GM21447 (cell line): Measurements from ENCODE around the gene CDHR3.

Experiments used
- ATAC-seq: cut with Tn5 transposase; IDR thresholded peaks from one replicate; pipeline ENCODE4 v1.9.1; 2021; ENCODE audit not compliant: unreplicated experiment

Gene CDHR3

DNA sequence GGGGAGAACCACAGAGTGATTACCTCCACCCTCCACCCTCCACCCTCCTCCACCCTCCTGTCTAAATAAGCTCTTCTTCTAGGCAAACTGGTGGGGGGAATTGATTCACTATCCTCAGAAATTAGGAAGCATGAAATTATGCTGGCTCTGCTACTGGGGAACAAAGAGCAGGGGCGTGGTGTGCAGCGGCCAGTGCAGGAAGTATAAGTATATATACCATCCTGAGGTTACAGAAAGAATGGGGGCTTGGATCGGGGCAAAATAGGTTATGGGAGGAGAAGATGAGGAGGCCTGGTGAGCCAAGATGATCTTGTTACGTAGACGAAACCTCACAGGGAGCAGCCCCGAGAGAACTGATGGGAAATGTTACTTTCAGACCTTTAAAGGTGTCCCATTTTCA, 100.0 kb downstream of the CDHR3 start:
- no peak for ATAC-seq

DNA sequence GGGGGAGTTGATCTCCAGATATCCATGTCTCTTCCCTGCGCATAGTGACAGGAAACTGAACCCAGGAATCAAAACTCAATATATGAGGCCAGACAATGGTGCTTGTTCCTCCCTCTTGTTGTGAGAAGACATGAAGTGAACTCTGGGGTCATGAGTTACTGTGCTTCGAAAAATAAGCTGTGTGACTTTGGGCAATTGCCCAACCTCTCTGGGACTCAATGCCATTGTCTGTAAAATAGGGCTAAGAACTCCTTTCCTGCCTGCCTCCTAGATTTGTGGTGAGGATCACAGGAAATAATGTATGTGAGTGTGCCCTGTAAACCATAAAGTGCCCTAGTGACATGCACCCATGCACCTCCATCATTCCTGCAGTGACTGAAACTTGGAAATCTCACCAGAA, 100.6 kb downstream of the CDHR3 start:
- no peak for ATAC-seq

DNA sequence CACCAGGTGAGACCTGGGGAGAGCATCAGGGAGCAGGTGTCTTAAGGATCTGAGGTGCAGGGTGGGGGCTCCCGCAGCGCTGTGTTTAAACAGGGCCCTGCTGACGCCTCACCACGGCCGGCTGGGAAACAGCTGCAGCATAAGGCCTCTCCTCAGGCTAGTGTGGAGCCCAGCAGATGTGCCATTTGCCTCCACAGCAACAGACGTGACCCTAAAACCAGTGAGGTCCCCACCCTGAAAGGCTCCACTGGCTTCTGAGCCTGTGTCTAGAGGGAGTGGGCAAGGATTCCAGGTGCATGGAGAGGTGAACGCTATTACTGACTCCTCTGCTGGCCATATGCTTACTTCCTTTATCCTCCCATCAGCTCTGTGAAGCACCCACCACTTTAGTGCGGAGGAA, 101.3 kb downstream of the CDHR3 start:
- ATAC-seq = no peak

DNA sequence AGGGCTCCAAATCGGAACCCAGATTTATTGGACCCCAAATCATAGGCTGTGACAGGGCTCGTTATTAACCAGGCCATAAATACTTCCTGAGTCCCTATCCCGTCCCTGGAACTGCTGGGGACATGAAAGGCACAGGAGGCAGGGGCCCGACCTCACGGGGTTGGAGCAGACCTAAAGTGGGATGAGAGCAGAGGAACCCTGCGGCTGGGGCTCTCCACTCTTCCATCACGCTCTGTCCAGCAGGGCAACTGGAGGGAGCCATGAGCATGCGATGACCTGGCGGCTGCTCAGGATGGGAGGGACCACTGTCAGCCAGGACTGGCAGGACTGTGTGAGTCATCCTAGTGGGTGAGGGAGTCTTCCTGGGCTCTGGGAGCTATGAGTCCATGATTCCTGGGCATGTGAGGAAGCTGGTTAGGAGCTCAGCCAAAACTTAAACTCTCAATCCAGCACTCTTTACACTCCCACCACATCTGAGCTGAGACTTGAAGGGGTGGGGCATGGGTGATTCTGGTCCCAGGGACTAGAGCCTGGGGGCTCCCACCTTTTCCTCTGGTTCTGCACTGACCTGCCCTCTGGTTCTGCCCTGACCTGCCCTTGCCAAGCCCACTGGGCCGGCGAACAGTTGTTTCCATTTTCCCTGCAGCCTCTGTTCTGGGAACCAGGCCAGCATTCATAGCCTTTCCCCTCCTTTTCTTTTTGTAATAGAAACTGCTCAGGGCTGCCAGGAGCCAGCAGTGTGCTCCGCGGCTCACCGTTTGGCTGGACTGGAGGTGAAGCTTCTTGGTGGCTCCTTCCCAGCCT, 101.9 kb downstream of the CDHR3 start:
- ATAC-seq = no peak

DNA sequence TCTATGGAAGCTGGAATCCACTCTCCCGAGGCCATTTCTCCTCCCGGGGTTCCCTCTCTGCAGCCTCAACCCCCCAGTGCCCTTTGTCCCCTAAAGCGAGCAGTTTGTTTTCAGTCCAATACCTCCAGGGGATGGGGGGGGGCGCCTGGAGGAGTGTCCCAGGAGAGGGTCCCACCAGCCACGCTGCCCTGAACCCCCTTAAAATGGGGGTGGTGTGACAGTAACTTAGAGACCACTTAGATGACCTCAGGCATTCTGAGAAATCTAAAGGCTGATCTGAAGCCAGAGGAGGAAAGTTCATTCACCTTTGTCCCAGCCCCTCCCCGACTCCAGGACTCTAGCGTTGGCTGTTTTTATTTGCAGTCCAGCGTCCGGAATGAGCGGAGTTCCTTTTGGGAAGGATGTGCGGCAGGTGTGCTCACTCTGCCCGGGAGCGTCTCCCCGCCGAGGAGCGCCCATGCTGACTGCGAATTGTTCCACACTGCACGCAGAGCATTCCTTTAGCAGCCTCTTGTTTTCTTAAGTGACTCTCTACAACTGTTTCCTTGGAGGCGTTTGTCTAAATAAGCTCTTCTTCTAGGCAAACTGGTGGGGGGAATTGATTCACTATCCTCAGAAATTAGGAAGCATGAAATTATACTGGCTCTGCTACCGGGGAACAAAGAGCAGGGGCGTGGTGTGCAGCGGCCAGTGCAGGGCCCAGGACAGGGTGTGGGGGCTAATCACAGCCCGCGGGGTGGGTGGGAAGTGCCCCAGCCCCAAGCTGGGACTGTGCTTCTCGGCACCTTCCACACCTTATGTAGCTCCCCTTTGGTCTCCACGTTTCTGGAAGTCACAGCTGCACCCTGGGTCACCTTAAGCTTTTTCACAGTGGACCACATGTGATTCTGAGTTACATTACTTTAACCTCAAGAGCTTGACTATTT, 102.8 kb downstream of the CDHR3 start:
- no peak for ATAC-seq

DNA sequence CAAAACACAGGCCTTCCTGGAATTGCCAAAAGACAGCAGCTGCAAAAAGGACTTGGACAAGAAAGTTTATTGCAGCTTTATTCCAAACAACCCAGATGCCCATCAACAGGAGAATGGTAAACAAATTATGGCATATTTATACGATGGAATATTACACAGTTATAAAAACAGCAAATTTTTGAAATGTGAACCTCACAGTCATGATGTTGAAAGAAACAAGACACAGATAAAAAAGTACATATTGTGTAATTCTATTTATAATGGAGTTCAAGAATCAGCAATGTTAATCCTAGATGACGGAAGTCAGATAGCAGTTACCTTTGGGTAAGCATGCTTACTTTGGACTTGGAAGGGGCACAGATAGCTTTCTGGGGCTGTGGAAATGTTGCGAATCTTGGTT, 104.6 kb downstream of the CDHR3 start:
- ATAC-seq = no peak

DNA sequence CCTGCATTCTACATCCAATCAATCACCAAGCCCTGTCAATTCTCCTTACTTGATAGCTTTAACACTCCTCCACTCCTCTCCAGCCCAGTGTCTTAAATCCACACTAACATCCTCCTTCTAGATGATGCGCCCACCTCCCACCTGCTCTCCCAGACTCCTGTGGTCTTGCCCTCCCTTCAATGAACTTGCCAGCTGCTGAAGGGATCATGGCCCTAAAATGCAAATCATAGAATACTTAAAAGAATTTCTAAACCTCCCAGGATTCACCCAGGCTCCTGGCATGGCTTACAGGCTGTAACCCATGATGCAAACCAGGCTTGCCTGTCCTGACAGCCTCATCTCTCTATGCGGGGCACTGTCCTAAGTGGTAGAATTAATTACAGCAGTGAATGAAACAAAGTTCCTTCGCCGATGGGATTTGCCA, 105.5 kb downstream of the CDHR3 start:
- no peak for ATAC-seq

DNA sequence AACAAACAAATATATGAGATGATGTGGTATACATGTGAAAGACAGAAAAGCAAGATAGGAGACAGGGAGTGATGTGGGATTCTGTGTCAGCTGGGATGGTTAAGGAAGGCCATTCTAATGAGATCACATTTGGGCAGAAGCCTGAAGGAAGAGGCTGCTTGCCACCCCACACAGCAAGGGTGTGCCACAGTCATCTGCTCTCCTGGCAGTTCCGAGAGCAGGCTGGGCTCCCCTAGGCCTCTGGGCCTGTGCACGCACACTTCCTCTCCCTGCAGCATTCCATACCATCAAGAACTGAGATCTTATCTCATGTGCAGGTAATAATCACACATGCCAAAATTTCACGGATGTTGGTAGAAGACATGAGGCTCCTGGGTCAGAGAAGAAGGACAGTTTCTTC, 105.9 kb downstream of the CDHR3 start:
- ATAC-seq = no peak

DNA sequence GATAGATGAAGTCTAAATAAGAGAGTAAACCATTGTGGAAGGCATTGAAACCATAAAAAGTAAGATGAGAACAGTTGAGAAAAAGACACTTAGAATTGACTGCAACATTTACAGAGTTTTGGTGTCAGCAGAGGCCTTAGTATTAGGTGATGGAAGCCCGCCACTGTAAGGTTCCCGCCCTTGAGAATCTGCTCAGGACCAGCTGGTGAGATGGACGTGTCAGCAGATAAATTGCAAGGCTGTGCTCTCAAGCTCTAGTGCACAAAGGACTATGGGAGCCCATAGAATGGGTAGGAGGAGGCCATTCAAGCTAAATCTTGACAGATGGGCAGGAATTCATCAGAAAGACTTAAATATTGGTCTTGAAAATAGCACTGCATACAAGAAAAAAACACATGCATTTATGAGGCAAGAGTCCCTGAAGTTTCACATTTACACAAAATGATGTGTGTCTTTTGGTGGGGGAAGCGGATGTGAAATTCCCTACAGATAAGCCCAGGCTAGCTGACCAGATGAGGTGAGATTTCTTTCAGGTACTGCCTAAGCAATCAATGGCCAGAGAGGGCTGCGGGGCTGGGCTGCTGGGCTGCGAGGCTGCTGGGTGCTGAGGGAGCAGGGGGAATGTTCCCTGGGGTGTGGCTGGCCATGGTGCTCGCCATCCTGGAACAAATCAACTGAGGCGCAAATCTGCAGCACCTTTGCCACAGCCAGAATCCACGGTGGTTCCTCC, 106.6 kb downstream of the CDHR3 start:
- no peak for ATAC-seq

DNA sequence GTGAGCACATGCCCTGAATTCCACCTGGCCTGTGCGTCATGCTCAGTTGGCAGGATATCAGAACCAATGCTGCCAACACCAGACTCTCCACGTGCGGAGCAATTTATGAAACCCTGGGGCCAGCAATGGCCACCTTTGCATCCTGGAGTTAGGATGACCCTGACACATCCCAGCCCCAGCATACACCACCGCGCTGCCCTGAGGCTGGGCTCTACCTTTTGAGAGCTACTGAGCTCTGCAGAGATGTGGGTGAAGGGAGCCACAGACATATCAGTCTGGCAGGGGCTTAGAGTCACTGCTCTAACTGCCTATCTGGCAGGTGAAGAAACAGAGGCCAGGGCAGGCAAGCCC, 107.1 kb downstream of the CDHR3 start:
- ATAC-seq = no peak

DNA sequence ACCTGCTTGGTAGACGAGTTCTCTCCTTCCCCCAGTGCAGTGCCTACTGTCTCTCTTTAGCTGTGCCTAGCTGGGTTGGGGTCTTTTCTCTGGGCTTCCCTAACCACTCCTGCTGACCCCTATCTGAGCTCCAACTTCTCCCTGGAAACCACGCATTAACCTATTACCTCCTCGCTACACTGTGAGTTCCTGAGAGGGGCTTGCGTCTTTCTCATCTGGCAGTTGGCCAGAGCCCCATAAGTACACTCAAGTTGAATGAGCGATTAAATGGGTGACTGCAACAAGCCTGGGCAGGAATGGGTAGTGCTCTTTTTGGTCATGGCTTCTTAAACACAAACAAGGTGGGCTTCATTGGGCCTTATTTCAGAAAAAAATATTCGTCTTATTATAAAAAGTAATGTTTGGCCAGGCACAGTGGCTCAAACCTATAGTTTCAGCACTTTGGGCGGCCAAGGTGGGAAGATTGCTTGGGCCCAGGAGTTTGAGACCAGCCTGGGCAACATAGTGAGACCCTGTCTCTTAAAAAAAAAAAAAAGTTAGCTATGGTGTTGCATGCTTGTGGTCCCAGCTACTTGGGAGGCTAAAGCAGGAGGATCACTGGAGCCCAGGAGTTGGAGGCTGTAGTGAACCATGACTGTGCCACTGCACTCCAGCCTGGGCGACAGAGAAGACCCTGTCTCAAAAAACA, 107.6 kb downstream of the CDHR3 start:
- no peak for ATAC-seq

DNA sequence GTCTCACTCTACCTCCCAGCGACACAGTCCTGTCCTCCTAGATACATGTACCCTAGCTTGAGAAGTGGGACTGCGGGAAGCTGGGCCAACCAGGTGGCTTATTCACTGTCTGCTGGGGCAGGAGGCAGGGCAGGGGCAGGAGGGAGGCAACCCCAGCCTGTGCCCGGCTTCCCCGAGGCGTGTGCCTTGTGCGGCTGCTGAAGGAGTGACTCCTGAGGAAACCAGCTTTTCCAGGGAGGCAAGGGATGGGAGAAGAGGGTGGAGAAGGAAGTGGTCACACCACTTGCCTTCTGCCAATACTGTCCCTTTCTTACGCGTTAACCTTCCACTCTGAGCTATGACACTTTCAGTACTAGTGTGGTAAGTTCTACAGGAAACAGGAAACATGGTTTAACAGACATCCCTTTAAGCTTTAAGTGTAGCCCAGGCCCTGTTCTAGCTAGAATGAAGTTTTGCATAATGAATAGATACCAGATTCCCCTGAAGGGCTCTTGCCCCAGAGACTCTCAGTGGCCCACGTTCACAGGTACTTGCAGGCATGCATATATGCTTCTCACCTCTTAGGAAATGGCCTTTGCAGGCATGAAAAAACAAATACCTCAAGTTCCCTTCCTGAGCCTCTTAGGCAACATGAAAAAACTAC, 108.4 kb downstream of the CDHR3 start:
- ATAC-seq = peak; percentile 92

DNA sequence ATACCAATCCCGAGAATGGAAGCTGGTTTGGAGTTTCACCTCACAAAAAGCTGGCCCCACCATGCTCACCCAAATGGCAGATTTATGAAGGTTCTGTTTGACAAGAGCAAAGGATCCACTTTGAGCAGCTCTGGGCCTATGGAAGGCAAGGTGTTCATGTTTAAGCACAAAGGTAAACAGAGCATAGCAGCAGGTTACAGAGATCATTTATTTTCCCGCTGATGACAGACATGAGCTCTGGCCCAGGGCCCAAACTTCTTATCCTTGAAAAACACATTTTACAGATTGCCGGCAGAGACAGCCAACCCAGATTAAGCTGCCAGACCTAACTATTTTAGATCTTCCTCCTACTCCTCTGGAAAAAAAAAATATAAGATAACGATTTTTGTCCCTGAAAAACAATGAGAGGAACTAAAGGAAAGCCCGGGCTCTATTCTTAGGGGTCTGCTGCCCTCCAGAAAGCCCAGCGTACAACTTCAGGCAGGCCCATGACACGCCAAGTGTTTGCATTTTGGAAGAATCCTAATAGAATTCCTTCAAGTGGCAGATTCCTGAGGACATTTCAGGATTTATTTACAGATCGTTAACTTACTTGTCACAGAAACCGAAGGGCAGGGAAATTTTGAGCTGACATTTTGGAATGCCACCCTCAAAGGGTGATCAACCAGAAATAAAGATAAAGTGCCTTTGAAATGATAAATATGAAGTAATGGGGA, 109.1 kb downstream of the CDHR3 start:
- ATAC-seq = peak; percentile 2

DNA sequence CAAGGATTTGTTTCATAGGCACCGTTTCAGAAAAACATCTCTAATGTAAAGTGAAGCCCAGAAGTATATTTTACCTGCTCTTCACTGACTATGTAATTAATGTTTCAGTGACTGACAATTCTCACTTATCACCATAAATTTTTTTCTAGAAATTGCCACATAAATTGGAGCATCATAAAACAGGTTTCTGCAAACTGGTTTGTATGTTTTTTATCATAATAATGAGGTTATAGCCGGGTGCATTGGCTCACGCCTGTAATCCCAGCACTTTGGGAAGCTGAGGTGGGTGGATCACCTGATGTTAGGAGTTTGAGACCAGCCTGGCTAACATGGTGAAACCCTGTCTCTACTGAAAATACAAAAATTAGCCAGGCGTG, 109.6 kb downstream of the CDHR3 start:
- no peak for ATAC-seq

DNA sequence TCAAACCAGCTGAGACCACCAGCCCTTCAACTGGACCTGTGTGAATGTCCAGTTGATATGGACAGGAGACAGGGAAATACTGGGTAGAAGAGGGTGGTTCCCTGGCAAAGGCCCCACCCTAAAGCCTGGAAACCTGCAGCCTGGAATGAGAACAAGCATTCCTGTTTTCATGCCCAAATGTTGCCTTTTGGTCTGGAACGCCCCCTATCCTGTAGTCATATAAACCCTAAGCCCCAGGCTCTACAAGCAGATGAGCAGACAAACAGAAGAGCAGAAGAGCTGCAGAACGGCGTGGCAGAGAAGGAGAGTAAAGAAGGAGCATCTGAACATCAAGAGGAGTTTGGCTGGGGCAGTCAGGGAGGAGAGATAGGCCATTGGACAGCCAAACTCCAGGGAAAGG, 110.6 kb downstream of the CDHR3 start:
- no peak for ATAC-seq

DNA sequence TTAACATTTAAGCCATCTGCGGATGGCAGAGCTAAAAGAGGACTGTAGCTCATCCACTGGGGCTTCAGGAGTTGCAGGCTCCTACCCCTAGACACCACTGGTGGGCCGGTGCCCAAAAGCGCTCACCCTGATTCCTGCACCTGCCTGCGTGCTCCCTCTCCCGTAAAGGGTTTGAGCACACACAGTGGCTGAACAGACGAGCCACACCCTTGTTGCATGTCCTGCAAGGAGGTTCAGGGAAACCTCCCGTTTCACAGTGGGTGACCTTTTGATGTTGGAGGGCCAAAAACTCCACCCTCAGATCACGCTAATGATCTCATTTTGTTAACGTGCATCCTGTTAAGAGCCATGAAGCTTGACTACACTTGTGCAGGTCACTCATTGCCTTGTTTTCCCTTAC, 111.2 kb downstream of the CDHR3 start:
- ATAC-seq = no peak

DNA sequence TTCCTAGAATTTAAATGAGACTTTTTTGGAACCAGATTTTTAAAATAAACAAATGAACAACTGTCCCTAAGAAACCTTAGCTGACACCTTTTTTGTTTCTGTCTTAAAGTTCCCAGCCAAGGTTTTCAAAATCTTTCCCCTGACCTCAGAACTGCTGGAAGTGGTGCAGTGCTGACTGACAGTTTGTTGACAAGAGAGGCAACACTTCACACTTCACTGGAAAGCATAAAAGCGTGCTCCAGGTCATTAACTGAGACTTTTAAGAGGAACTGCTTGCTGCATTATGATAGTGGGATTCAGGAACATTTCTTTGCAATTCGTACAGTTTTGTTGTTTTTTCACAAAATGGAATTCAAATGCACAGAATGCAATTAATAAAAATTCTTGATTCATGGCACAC, 112.9 kb downstream of the CDHR3 start:
- no peak for ATAC-seq

DNA sequence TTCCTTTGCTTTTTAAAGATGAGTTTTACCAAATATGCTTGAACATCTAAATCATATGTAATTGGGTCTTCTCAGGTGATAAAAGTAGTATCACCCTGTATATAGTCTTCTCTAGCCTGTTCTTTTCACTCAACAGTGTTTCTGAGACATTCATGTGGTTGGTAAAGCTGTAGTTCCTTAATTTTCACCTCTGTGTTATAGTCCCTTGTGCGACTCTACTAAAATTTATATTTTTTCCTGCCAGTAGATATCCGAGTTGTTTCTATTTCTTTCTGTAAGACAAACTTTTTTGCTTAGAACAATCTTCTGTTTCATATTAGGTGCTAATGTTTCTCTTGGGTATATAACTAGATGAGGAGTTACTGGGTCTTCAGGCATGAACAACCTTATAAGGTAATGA, 113.5 kb downstream of the CDHR3 start:
- ATAC-seq = no peak

DNA sequence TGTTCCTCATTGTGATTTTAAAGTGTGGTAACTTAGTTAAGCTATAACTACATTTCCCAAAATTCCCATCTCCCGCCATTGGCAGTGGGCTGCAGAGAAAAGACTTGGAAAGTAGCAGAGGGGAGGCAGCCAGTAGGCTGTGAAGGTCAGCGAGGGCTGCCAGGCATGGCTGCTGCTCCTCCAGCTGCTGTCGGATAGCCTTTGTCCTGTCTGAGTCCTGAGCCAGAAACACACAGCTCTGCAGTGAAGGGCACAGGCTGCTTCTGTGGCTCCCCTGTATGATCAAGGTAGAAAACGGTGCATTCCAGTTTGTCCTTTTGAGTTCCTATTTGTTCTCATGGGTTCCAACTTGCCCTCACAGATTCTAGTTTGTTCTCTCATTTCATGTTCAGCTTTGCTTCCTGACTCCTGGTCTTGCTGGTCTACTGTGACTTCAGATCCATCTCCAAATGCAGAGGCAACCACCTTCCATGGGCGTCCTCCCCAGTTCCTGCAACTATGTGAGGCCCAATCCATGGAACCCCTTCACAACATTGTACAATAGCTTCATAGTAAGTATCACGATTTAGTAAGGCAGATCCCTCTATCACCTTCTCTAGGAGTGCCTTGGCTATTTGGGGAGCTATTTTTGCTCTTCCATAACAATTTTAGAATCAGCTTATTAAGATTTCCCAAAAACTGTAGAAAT, 117.4 kb downstream of the CDHR3 start:
- ATAC-seq = no peak
